SIG-M5 (cell line): ENCODE measurements around the gene CCDC91.

Source experiments
- DNase-seq: peaks from one replicate; lab custom pipeline; 2025; lab: John Stamatoyannopoulos, UW

The CCDC91 gene, protein sequence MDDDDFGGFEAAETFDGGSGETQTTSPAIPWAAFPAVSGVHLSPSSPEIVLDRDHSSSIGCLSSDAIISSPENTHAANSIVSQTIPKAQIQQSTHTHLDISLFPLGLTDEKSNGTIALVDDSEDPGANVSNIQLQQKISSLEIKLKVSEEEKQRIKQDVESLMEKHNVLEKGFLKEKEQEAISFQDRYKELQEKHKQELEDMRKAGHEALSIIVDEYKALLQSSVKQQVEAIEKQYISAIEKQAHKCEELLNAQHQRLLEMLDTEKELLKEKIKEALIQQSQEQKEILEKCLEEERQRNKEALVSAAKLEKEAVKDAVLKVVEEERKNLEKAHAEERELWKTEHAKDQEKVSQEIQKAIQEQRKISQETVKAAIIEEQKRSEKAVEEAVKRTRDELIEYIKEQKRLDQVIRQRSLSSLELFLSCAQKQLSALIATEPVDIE

DNA sequence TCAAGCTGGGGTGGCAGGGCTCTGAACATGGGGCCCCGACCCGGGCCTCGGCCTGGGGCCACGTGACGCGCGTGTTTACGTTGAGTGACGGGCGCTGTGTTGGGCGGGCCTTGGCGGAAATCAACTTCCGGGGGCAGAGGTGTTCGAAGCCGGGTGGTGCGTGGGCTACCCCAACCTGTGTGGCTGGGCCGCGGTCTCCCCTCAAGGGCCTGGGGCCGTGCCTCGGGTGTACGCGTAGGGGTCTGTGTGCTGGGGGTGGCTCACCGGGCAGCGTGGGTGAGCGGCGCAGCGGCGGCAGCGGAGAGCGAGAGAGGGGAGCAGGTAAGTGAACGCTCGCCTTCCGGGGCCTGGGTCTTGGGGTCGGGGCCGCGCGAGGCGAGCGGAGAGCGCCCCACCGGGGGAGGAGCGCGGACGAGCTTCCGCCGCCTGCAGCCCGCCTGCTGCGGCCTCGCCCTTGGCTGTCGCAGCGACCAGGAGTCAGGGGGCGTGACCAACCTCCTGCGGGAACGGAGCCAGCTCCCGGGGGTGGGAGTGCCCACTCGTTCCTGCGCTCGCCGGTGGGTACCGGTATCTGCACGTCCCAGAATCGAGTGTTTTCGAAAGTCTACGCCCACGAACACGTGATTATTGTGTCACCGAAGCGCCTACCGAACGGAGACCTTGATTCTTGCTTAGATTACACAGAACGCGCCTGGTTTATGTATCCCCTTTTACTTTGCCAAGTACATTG lies at the start of gene CCDC91:
Gene CCDC91 (plus strand): TSS at position 136 of the 730 bp plus-strand sequence. CDS start 66,760 bp downstream, outside the sequence.
- peak; percentile 13 for DNase-seq

DNA sequence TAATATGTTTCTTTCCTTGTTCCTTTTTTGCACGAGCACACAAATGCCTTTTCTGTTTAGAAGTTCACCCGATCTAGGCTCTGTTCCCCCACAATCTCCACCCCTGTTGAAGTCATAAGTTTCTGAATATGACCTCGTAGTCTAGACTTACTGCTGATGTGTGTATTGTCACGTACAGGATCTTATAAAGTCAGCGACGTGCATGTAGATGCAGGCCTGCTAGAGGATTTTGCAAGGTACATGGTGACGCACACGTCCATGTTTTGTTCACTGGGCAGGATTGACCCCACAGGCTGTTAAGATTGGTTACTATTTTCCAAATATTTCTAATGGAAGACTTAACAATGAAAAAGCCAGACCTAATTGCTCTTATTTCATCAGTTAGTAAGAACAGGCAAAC lies 46.2 kb upstream of the CCDC91 start:
- DNase-seq = no peak

DNA sequence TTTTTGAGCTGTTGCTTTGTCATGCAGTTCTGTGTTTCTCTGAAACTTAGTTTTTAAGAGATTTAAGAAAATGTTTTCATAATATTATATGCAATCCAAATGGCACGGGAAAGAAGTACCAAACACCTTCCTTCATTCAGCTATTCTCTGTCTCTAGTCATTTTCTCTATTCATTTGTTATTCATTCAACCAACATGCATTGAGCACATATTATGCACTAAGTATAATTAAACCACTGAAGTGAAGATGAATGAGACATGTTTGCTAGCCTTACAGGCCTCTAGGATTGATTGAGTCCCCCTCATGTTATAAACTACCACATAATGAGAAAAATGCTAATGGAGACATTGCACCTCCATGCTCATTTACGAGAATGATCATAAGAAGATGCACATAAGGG lies 45.7 kb upstream of the CCDC91 start:
- DNase-seq = no peak

DNA sequence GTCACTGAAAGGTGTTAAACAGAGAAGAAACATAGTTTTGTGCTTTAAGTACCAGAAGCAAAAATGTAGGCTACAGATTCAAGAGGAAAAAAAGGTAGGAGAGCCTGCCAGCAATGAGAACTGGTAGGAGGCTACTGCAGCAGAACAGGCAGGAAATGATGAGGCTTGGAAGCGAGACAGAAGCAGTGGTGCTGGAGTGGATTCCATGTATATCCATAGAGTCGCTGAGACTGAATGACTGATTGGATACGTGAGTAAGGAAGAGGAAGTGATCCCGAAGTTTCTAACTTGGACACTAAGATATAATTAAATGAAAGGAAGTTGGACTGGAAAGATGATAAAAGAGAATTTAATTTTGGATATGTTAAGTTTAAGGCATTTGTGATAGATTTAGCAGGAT lies 45.0 kb upstream of the CCDC91 start:
- no peak for DNase-seq

DNA sequence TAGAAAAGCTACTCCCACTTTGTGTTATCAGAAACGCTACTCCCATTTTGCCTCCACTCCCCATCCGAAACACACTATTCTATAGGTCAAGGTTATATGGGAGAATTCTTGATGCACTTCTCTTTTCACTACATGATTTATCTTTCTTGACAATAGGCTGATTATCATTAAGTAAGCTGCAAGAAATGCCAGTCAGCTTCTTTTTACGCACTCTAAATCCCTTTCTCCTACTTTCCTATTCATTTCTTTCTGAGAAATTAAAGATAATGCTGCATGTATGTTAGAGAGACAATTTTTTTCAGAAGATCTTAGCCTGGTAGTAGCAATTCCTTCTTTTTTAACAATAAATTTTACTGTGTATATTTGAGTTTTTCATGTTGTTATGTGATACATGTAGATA lies 41.0 kb upstream of the CCDC91 start:
- DNase-seq = no peak

DNA sequence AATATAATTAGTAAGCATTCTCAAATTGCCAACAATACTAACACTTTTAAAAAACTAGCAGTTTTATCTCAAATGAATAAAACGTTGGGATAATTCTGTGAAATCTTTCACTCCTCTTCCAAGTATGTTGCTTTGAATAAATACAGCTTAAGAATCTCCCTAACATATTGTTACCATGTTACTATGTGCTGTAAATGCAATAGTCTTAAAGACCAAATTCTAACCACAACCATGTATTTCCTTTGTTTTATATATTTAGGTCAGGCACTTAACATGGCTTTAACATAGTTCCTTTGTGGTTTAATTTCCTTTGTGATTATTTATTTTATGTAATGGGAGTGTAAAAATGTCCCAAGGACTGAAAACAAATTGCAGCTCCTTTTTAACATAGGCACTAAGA lies 33.9 kb upstream of the CCDC91 start:
- no peak for DNase-seq

DNA sequence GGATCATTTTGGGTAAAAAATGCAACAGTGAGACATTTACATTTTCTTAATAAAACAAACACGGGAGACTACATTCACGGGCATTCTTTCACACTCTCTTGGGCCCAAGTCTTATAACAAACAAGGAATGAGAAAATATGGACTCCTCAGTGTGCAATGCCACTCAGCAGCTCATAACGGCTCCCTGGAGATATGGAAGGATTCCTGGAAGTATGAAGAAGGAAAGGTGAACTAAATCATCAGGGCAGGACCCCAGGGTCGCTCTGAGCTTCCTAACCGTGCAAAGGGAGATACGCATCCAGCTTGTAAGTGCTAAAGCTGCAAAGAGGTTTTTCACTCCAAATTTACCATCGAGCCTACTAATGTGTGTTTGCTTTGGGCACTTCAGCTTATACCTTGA lies 33.5 kb upstream of the CCDC91 start:
- no peak for DNase-seq

DNA sequence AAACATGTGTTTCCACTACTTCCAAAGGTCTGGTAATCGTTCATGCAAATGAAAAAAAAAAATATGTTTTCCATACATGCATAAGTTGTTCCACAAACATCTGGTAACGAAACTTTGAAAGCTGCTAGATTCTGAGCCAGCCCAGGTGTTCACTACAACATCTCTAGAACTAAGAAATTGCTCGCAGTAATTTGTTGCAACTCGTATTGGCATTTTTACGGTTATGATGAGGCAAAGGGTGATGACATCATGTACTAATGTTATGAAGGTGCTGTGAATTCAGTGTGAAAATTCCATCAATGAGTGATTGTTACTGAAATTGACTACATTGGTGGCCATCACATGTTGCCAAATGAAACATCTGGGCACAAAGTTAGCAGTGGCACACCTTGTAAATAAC lies 31.9 kb upstream of the CCDC91 start:
- DNase-seq = no peak

DNA sequence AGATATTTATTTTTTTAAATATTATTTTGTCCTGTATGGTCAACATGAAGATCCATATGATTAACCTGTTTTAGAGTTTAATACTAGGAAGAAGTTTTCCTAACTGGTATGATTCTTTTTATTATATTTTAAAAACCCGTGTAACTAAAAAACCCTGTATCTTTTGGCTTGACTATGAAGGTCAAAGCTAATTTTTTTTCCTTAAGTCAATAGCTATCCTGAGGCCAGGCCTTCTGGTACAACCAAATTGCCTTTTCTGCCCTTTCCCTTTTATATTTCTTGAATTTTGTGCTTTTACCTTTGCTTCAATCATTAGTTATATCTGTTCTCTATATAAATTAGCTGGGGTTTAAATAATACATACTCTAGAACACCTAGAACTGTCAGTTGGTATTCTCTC lies 30.6 kb upstream of the CCDC91 start:
- no peak for DNase-seq

DNA sequence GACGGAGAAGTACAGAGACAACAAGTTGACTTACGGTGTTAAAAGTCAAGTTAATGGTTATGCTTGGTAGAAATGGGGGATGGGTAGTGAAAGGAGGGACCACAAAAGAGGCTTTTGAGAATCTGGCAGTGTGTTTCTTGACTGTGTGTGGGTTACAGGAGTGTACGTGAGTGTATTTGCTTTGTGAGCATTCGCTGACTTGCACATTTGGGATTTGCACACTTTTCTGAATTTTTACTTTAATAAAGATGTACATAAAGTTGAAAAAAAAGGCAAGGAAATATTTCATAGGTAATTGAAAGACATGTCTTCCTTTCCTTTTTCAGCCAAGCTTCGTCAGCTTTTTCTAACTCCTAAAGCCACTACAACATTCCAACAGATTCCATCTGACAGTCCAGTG lies 28.6 kb upstream of the CCDC91 start:
- DNase-seq = no peak

DNA sequence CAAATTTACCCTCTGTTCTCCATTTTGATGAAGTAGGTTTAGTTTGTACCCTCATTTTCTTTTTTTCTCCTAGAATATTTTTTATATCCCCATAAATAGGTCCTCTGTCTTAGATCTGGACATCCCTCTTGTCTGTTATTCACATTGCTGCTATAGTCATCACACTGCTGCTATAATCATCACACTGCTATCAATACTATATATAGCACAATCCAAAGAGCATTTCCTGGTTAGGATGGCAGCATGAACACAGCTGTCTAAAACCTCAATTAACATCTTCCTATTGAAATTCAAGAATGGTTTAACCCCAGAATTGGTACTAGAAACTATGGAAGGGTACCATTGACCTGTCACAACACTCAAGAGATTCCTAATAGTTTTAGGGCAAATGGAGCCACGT lies 27.6 kb upstream of the CCDC91 start:
- DNase-seq = no peak

DNA sequence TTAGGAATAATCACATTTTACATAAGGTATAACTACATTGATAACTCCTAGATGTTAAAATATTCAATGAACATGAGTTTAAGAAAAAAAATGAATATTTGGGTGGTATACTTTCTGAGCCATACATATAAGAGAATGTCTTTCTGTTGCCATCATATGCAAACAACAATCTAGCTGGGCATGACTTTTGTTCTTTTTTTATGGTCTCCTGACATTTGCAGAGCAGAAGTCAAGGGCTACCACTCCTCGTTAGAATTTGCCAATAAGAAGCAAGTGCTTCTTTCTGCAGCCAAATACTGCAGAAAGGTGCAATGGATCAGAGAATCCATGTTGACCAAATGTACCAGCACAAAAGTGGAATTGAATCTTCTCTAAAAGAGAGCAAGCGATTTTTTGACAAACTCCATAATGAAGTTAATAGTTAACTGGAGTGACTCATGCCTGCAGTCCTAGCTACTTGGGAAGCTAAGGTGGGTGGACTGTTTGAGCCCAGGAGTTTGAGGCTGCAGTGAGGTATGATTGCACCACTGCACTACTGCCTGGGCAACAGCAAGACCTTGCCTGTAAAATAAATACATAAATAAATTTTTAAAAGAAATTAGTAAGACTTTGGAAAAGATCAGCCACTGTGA lies 25.5 kb upstream of the CCDC91 start:
- DNase-seq = no peak

DNA sequence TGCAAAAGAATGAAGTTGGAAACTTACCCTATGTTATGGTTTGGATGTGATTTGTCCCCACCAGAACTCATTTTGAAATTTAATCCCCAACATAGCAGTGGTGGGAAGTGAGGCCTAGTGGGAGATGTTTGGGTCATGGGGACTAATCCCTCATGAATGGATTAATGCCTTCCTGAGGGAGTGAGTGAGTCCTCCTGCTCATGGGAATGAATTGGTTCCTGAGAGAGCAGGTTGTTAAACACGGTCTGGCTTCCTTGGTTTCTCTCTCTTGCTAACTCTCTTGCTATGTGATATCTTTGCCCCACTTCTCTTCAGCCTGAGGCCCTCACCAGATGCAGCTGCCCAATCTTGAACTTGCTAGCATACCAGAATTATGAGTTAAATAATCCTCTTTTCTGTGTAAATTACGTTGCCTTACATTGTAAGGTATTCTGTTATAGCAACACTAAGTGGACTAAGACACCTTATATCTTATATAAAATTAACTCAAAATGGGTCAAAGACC lies 22.2 kb upstream of the CCDC91 start:
- no peak for DNase-seq

DNA sequence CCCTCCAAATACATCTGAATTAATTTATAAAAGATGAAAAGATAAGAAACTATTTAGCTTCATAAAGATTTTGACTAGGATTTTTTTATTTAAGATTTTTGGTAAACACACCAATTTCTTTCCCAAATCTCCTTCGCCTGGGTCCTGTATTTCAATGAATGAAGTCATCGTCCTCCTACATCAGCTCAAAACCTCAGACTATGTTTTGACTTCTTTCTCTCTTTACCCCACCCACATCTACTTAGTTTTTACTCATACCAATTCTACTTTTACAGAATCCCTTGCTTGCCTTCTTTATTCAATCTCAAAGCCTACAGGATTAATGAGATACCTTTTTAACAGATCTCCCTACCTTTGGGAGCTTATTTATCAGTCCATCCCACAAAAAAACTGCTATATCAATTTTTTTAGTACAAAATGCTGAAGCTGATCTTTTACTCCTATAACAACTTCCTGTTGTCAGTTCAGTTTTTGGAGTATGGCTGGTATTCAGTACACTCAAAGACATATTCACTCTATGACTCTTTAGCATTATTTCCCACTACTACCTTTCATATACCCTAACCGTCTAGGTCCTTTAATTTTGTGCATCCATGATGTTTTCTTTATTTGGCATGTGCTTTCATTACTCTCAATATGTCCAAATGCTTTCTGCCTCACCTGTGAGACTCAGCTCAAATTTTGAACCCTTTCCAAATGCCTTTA lies 18.7 kb upstream of the CCDC91 start:
- DNase-seq = no peak

DNA sequence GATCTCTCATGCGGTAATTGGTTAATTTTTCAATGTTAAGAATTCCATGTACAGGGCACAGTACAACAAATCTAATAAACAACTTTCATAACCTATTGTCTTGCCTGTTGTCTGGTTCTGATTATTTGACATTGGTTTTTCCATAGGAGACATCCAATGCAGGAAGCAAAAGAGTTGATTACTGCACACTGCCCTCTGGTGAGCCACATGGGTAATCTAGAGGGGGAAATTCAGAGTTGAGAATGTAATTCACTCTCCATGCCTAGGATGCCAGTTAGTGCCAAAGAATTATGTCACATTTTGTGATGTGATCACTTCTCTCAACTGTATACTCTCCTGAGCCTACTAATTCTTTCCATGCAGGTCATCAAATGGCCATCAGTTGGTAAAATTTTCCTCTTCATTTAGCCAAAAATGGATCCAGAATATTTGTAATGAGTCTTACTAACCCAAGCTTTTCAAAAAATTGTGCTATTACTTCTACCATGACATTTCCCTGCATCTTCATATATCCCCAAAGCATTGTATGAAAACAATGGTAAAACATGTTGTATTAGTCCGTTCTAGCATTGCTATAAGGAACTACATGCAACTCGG lies 17.7 kb upstream of the CCDC91 start:
- DNase-seq = no peak

DNA sequence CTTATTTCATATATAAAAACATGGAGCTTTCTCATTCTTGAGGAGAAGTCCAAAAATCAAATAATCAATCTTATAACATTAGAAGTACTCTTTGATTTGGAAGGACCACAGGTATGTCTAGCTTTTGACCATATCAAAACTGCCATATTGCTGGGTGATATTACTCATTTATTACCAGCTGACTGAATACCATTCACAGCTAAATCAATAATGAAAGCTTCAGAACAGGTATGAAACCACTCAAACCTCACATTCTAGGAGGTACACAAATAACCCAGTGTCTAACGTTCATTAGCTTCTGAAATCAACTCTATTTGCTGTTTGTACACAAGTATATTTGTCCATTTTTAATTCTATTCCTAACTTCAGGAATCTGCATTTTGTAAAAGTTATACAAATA lies 16.8 kb upstream of the CCDC91 start:
- no peak for DNase-seq

DNA sequence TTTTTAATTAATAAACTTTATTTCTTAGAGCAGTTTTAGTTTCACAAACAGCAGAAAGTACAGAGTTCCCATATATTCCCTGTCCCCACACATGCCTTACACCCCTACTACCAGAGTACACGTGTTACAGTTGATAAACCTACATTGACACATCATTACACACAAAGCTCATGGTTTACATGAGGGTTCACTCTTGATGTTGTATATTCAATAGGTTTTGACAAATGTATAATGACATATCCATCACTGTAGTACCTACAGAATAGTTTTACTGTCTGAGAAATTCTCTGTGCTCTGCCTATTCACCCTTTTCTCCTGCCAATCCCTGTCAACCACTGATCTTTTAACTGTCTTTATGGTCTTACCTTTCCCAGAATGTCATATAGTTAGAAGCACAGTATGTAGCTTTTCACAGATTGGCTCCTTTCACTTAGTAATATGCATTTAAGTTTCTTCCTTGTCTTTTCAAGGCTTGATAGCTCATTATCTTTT lies 15.1 kb upstream of the CCDC91 start:
- no peak for DNase-seq

DNA sequence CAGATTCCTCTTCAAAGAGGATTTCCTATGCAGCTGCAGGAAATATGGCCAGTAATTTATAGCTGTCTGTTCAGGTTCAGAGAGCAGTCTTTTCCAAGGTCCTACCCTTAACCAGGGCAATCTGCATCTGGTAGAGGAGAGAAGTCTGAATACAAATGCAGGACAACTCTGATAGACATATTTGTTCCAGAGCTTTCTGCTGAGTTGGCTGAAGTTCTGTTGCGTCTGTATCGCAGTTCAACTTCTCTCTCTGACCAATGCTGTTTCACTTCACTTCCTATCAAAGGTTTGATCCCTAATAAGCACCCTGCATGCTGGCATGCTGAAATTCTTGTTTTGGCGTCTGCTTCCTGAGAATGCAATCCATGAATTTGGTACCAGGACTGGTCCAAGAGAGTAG lies 14.0 kb upstream of the CCDC91 start:
- no peak for DNase-seq

DNA sequence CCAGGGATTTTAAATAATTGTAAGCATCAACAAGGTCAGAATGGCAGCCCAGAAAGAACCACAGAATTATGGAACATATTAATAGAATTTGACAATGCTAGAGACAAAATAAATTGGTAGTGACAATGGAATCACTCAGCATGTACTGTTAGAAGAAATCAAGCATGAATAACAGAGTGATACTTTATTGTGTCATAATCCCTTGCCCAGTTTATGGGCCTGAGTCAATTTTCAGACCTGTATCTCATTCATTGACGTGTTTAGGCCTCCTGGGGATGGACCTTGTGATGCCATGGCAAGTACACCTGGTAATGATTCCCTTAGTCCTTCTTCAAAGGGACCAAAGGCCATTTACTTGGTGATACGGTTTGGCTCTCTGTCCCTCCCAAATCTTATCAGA lies 12.8 kb upstream of the CCDC91 start:
- no peak for DNase-seq

DNA sequence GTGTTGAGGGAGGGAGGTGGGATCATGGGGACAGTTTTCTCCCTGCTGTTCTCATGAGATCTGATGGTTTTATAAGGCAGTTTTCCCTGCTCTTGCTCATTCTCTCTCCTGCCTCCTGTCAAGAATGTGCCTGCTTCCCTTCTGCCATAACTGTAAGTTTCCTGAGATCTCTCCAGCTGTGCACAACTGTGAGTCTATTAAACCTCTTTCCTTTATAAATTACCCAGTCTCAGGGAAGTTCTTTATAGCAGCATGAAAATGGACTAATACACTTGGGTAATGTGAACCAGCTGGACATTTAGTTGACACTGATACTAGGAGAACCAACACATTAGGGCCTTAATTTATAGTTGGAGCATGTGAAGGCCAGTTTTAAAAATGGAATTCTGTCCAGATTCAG lies 12.4 kb upstream of the CCDC91 start:
- DNase-seq = no peak

DNA sequence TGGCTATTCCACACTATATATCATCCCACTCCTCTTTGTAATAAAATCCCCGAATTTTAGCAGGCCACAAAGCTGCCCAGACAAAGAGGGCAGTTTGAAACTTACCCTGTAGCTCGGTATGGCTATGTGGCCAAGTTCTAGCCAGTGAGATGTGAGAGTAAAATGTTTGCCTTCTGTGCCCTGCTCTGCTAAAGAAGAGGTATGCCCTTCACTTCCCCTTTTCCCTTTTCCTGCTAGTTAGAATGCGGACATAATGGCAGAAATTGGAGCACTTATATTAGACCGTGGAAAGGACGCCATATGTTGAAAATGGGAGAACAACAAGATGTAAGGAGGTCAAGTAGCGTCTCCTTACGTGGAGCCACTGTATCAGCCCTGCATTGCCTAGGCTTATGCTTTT lies 11.5 kb upstream of the CCDC91 start:
- no peak for DNase-seq

DNA sequence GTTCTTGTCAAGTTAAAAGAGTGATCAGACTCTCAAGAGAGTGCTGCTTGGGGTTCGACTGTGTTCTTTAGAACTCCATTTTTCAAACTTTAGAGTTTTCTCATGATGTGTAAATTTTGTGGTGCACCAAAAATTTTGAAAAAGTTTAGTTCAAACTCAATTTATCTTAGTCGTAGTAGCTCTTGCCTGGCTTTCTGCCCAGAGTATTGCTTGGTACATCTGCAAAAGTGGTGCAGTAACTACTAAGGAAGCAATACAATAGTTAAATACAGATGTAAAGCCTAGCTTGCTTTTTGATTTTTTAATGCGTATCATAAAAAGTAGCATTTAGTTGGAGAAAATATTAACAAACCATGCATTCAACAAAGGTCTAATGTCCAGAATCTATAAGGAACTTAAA lies 9.5 kb upstream of the CCDC91 start:
- DNase-seq = no peak
